Mucosa of stomach (tissue), 1 donor: ENCODE data around the gene EYA2.
"Not testable (repeated sequence)": the region's sequence is repeated elsewhere in the genome, so short reads cannot be mapped to it uniquely, and the experiment has no call there.

Experiments
- H3K27me3 ChIP-seq: one replicate; pipeline ENCODE4 v1.7.0; 2013; ENCODE audit warnings: mild to moderate bottlenecking, low read length; ENCODE audit not compliant: control insufficient read depth, insufficient read depth
- H3K36me3 ChIP-seq: one replicate; pipeline ENCODE4 v1.7.0; 2013; ENCODE audit warnings: low read length; ENCODE audit not compliant: control insufficient read depth, insufficient read depth
- H3K4me1 ChIP-seq: one replicate; pipeline ENCODE4 v1.7.0; 2013; ENCODE audit warnings: mild to moderate bottlenecking, low read length; ENCODE audit not compliant: control insufficient read depth, insufficient read depth
- H3K4me3 ChIP-seq: one replicate; pipeline ENCODE4 v1.7.0; 2013; ENCODE audit warnings: low read length
- H3K9ac ChIP-seq: one replicate; pipeline ENCODE4 v1.7.0; 2013; ENCODE audit warnings: mild to moderate bottlenecking, low read length, moderate library complexity
- H3K9me3 ChIP-seq: one replicate; pipeline ENCODE4 v1.7.0; 2013; ENCODE audit warnings: mild to moderate bottlenecking, low read length, moderate library complexity; ENCODE audit not compliant: control insufficient read depth
- donor health status: Pancreatic carcinoma.

Gene EYA2

GRCh38 chr20:47198254-47198671, 303.6 kb downstream of the EYA2 start:
- H3K27me3 ChIP-seq = no peaks in the 10 kb centered on the region
- H3K9me3 ChIP-seq = no peaks in the 10 kb centered on the region
- no peak overlapping the region for H3K4me3 ChIP-seq
- H3K4me1 ChIP-seq = peaks cover 13% of the 10 kb centered on the region
- H3K36me3 ChIP-seq = no peaks in the 10 kb centered on the region
- no peak overlapping the region for H3K9ac ChIP-seq

GRCh38 chr20:47198996-47199552, 304.4 kb downstream of the EYA2 start:
- Histone ChIP-seq H3K4me1 (peaks cover 13% of the 10 kb centered on the region), H3K36me3 (no peaks in the 10 kb centered on the region), H3K9me3 (no peaks in the 10 kb centered on the region), H3K9ac (no peak overlapping the region), H3K27me3 (no peaks in the 10 kb centered on the region), H3K4me3 (no peak overlapping the region)

- no peaks in the 10 kb centered on the region for H3K27me3 ChIP-seq
- no peaks in the 10 kb centered on the region for H3K36me3 ChIP-seq
- peaks cover 13% of the 10 kb centered on the region for H3K4me1 ChIP-seq
- H3K4me3 ChIP-seq = no peak overlapping the region
- H3K9ac ChIP-seq = no peak overlapping the region
- H3K9me3 ChIP-seq = no peaks in the 10 kb centered on the region
Measured at GRCh38 chr20:47201074-47201730, 306.6 kb downstream of the EYA2 start.

GRCh38 chr20:47202733-47203667, 308.4 kb downstream of the EYA2 start:
- Histone ChIP-seq H3K4me1 (peaks cover 9% of the 10 kb centered on the region), H3K27me3 (no peaks in the 10 kb centered on the region), H3K9ac (no peak overlapping the region), H3K4me3 (no peak overlapping the region), H3K36me3 (no peaks in the 10 kb centered on the region), H3K9me3 (no peaks in the 10 kb centered on the region)

- H3K9me3 ChIP-seq = no peaks in the 10 kb centered on the region
- no peaks in the 10 kb centered on the region for H3K27me3 ChIP-seq
- no peaks in the 10 kb centered on the region for H3K36me3 ChIP-seq
- H3K4me1 ChIP-seq = peaks cover 9% of the 10 kb centered on the region
- no peak overlapping the region for H3K9ac ChIP-seq
- H3K4me3 ChIP-seq = no peak overlapping the region
Measured at GRCh38 chr20:47204008-47204849, 309.6 kb downstream of the EYA2 start.

GRCh38 chr20:47204850-47205122, 310.1 kb downstream of the EYA2 start:
- H3K9ac ChIP-seq, H3K27me3 ChIP-seq, H3K36me3 ChIP-seq, H3K4me3 ChIP-seq, H3K4me1 ChIP-seq, H3K9me3 ChIP-seq: not testable (repeated sequence)

- Histone ChIP-seq H3K9ac (no peak overlapping the region), H3K27me3 (no peaks in the 10 kb centered on the region)
Measured at GRCh38 chr20:47205577-47206123, 311.0 kb downstream of the EYA2 start.

GRCh38 chr20:47206552-47206951, 311.9 kb downstream of the EYA2 start:
- not testable (repeated sequence) for H3K9ac ChIP-seq, H3K9me3 ChIP-seq, H3K36me3 ChIP-seq, H3K4me3 ChIP-seq, H3K4me1 ChIP-seq, H3K27me3 ChIP-seq

More at GRCh38 chr20:47205577-47206123, 311.0 kb downstream of the EYA2 start:
- Histone ChIP-seq H3K4me1 (peaks cover 9% of the 10 kb centered on the region), H3K4me3 (no peak overlapping the region), H3K36me3 (no peaks in the 10 kb centered on the region), H3K9me3 (no peaks in the 10 kb centered on the region)

- Histone ChIP-seq H3K36me3 (peaks cover 5% of the 10 kb centered on the region), H3K4me3 (no peak overlapping the region), H3K9me3 (no peaks in the 10 kb centered on the region), H3K27me3 (no peaks in the 10 kb centered on the region), H3K4me1 (no peaks in the 10 kb centered on the region), H3K9ac (no peak overlapping the region)
Measured at GRCh38 chr20:47206962-47207641, 312.5 kb downstream of the EYA2 start.

- Histone ChIP-seq H3K36me3 (peaks cover 12% of the 10 kb centered on the region), H3K4me1 (no peaks in the 10 kb centered on the region), H3K9ac (no peak overlapping the region), H3K4me3 (no peak overlapping the region), H3K9me3 (no peaks in the 10 kb centered on the region), H3K27me3 (no peaks in the 10 kb centered on the region)
Measured at GRCh38 chr20:47208534-47209174, 314.0 kb downstream of the EYA2 start.

GRCh38 chr20:47209982-47210381, 315.3 kb downstream of the EYA2 start:
- H3K27me3 ChIP-seq = no peaks in the 10 kb centered on the region
- H3K4me3 ChIP-seq = no peak overlapping the region
- no peaks in the 10 kb centered on the region for H3K9me3 ChIP-seq
- H3K36me3 ChIP-seq = peaks cover 12% of the 10 kb centered on the region
- H3K4me1 ChIP-seq = no peaks in the 10 kb centered on the region
- no peak overlapping the region for H3K9ac ChIP-seq
